HG03457 (cell line): ENCODE measurements around the gene ZNF217.
"Not testable (repeated sequence)": the region's sequence is repeated elsewhere in the genome, so short reads cannot be mapped to it uniquely, and the experiment has no call there.

Experiments
- ATAC-seq: cut with Tn5 transposase; IDR thresholded peaks from one replicate; pipeline ENCODE4 v1.9.1; 2021; ENCODE audit warnings: moderate number of reproducible peaks; ENCODE audit not compliant: unreplicated experiment

ZNF217 gene

DNA sequence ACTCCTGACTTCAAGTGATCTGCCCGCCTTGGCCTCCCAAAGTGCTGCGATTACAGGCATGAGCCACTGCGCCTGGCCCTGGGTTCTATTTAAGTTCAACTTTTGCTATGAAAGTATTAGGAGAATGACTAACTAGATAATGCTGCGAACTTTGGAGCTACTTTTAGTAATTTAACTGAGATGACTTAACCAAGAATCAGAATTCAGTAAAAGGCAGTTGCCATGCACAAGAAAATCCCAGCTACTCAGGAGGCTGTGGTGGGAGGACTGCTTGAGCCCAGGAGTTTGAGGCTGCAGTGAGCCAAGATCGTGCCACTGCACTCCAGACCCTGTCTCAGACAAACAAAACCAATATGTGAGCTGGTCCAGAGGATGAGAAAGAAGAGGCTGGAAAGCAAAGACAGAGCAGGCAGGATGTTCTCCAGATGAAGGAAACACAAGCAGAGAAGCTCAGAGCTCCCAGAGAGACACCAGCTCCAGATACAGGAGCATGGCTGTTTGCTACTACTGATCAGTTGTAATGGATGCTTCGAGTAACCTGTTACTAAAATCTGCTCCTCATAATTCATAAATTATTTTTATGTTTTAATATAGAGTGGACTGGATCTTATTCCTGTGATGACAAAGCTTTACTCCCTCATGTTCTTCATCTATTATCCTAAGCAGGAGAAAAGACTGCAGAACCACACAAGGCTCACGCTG, 23.9 kb downstream of the ZNF217 start:
- ATAC-seq, result no peak

DNA sequence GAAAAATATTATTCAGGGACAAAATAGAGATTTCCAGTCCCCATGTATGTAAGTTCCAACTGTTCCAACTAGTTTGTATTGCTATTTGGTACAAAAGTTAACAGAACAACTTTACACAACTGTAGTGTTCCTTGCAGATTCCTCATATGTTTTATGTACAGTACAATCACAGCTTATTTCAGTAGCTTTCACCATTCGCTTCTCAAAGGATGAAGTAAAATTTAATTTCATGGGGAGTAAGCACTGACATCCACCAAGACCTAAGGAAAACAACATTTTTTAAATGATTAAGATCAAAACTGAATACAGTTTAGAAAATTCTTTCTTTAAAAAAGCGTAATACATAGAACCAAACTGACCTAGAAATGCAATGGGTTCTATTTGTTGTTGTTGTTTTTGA, 24.6 kb downstream of the ZNF217 start:
- ATAC-seq, result no peak

DNA sequence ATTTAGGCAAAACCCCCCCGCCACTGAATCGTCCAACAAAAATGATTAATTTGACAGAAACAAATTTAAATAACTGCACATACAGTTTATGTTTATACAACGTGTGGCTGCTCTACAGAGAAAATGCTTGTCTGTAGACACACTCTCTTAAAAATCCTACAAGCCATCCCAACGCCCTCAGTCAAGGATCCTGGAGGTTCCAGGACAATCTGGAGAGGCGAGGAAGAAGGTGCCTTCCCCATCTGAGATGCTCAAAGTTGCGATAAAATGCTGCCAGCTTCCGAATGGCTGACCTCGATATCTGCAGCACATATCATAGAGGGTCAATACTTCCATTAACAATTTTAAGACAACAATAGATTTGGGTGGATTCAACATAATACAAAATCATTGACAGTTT, 25.3 kb downstream of the ZNF217 start:
- no peak for ATAC-seq

DNA sequence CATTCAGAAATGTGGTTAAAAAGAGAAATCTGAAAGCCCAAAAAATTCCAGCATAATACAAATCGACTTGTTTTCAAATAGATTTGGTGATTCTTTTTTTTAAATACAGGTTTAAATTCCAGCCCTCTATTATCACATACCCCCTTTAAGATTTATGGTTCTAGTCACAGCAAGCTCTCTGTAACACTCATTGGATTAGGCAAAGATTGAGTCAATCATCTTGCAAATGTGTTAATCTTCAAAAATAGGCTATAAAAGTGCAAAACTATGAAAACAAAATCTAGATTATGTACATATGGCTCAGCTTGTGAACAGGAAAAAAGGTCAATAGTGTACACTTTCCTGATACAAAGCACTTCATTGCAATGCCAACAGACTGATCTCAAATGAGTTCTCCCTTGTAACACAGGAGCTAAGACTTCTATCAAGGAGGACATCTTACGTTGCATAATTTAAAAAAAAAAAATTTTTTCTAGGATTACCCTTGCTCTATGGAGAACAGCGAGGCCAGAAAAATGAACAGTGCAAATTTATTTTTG, 26.2 kb downstream of the ZNF217 start:
- ATAC-seq, result no peak

DNA sequence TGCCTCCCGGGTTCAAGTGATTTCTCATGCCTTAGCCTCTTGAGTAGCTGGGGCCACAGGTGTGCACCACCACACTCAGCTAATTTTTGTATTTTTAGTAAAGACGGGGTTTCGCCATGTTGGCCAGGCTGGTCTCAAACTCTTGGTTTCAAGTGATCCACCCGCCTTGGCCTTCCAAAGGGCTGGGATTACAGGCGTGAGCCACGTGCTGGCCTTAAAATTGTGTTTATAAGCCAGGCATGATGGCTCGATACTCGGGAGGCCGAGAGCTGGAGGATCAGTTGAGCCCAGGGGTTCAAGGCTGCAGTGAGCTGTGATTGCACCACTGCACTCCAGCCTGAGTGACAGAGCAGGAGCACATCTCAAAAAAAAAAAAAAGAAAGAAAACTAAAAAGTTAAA, 27.0 kb downstream of the ZNF217 start:
- not testable (repeated sequence) for ATAC-seq

DNA sequence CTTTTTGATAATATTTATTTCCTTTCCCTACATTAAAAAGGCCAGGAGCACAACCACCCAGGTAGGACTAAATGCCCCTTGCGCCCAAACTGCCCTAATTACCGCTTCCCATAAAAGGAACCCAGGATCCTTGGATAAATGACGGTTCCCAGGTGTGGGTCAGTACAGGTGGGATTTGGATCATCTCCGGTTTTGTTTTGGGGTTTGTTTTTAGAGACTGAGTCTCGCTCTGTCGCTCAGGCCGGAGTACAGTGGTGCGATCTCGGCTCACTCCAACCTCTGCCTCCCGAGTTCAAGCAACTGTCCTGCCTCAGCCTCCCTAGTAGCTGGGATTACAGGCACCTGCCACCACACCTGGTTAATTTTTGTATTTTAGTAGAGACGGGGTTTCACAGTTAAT, 28.4 kb downstream of the ZNF217 start:
- ATAC-seq, result no peak

DNA sequence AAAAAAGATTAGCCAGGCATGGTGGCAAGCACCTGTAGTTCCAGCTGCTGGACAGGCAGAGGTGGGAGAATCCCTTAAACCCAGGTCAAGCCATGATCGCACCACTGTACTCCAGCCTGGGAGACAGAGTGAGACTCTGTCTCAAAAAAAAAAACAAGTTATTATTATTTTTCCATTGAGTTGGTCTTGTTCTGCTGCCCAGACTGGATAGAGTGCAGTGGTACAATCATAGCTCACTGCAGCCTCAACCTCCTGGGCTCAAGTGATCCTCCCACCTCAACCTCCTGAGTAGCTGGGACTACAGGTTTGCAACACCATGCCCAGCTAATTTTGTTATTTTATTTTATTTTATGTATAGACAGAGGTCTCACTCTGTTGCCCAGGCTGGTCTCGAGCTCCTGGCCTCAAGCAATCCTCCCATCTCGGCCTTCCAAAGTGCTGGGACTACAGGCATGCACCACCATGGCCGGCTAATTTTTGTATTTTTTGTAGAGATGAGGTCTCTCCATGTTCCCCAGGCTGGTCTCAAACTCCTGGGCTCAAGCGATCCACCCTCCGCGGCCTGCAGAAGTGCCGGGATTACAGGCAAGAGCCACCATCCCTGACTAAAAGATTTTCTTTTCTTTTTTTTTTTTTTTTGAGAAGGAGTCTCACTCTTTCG, 31.4 kb downstream of the ZNF217 start:
- ATAC-seq, result not testable (repeated sequence)

DNA sequence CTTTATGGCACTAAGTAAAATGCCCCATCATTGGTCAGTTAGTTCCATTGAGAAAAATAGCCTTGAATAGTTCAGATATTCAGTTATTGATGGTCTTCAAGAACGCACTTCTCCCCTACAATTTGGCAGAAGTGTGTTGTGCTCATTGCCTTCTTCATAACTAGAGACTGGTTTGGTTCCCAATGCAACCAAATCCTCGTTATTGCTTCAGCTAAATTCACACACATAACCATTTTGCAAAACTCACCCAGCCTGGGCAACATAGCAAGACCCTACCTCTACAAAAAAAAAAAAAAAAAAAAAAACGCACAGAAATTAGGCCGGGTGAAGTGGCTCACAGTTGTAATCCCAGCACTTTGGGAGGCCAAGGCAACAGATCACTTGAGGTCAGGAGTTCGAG, 32.1 kb downstream of the ZNF217 start:
- no peak for ATAC-seq

DNA sequence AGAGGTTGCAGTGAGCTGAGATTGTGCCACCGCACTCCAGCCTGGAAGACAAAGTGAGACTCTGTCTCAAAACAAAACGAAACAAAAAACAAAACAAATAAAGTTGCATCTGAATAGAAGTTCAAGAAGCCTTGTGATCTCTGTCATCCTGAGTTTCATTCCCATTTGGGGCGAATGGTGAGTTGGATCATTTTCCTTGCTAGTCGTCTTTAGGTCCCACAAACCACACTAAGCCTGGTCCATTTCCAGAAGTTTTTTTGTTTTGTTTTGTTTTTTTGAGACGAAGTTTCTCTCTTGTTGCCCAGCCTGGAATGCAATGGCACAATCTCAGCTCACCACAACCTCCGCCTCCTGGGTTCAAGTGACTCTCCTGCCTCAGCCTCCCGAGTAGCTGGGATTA, 33.8 kb downstream of the ZNF217 start:
- ATAC-seq, result no peak

DNA sequence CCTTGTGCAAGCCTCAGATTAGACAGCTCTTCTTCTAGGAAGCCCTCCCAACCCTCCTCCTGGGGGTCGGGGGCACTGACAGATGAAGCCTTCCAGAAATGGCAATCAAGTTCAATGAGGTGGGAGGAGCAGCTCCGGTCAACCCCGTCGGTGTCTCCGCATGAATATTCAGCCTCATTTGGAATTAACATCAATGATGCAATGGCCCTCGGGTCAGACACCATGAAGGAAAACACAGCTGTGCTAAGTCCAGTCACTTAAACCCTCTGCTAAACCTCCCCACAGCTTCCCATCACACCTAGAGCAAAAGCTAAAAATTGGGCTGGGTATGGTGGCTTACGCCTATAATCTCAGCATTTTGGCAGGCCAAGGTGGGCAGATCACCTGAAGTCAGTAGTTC, 36.5 kb downstream of the ZNF217 start:
- ATAC-seq, result no peak

DNA sequence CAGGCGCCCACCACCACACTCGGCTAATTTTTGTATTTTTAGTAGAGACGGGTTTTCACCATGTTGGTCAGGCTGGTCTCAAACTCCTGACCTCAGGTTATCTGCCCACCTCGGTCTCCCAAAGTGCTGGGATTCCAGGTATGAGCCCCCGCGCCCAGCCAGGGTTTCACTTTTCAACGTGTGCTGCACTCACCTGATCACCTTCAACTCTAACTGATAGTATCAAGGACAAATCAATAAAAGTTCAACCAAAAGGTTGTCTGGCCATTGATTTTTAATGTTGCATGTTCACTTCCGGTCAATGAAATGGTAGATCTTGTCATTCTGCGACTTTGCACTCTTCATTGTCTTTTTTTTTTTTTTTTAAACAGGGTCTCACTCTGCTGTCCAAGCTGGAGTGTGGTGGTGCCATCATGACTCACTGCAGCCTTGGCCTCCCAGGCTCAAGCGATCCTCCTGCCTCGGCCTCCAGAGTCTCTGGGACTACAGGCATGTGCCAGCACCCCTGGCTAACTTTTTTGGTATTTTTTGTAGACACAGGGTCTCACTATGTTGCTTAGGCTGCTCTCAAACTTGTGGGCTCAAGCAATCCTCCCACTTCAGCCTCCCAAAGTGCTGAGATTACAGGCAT, 37.3 kb downstream of the ZNF217 start:
- ATAC-seq, result no peak

DNA sequence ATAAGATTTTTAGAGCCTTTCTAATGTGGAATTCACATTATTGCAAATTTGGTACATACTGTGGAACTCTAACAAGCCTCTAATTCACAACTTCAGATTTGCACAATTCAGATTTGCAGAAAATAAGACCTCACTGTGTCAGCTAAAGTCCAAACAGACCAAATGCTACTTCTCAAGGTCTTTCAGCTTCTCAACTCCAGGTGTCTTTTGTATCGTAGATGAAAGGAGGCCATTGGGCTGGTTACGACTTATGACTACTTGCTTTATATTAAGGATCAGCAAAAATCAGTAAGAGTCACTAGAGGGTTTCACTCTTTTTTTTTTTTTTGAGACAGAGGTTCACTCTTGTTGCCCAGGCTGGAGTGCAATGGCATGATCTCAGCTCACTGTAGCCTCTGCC, 37.8 kb downstream of the ZNF217 start:
- no peak for ATAC-seq

DNA sequence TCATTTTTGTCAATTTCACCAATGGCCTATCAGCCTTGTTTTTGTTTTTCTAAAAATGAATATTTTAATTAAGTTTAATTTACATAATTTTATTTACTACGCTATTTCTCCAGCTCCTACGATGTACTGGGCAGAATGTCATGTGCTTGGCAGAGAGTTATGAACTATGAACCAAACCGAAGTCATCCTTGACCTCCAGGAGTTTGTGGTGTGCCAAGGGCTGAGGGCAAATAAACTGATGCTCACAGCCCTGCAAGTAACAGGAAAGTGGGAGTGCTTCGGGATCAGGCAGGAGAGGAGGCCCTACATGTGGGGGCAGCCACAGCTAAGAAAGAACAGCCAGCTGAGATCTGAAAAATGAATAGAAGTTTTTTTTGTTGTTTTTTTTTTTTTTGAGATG, 38.6 kb downstream of the ZNF217 start:
- no peak for ATAC-seq

DNA sequence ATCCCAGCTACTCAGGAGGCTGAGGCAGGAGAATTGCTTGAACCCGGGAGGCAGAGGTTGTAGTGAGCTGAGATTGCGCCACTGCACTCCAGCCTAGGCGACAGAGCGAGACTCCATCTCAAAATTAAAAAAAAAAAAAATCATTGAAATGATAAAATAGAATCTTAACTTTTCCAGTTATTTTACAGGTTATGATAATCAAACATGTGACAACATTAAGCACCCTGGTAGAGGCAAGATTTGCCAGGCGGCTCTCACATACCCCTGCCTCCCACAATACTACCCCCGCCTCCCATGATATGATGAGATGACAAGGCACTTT, 41.1 kb downstream of the ZNF217 start:
- ATAC-seq, result not testable (repeated sequence)

DNA sequence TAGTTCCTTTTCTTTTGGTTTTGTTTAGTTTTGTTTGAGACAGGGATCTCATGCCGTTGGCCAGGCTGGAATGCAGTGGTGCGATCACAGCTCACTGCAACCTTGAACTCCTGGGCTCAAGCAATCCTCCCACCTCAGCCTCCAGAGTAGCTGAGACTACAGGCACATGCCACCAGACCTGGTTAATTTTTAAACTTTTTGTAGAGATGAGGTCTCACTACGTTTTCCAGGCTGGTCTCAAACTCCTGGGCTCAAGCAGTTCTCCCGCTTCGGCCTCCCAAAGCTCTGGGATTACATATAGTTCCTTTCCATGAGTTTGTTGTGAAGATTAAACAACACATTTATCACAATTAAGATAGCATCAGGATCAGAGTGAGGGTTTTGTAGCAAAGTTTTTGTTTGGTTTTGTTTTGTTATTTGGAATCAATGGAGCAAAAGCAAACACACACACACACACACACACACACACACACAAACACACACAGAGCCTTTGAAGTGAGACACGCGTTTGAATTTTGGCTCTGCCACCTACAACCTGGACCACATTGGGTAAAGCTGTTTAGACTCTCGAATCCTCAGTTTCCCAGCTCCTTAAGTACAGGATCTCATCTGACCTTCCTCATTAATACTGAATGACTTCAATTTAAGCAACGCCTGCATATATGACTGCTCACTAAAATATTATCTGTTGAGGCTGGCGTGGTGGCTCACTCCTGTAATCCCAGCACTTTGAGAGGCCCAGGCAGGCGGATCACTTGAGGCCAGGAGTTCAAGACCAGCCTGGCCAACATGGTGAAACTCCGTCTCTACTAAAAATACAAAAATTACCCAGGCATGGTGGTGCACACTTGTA, 41.7 kb downstream of the ZNF217 start:
- not testable (repeated sequence) for ATAC-seq

DNA sequence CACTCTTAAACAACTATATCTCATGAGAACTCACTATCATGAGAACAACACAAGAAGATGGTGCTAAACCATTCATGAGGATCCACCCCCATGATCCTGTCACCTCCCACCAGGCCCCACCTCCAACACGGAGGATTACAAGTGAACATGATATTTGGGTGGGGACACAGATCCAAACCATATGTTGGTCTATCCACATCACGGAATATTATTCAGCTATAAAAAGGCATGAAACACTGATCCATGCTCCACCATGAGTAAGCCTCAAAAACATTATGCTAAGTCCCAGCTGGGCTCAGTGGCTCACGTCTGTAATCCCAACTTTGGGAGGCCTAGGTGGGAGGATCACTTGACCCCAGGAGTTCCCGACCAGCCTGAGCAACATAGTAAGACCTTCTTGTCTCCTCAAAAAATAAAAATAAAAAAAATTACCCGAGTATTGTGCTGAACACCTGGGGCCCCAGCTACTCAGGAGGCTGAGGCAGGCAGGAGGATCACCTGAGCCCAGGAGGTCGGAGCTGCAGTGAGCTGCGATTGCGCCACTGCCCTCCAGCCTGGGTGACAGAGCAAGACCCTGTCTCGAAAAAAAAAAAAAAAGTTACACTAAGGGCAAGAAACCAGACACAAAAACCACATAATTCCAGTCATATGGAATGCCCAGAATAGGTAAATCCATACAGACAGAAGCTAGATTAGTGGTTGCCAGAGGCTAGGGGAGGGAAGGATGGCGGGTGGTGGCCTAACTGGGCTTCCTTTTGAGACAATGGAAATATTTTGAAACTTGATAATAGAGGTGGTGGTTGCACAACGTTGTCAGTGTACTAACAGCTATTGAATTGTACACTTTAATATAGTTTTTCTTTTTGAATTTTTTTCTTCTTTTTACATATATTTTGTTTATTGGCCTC, 43.1 kb downstream of the ZNF217 start:
- ATAC-seq, result no peak

DNA sequence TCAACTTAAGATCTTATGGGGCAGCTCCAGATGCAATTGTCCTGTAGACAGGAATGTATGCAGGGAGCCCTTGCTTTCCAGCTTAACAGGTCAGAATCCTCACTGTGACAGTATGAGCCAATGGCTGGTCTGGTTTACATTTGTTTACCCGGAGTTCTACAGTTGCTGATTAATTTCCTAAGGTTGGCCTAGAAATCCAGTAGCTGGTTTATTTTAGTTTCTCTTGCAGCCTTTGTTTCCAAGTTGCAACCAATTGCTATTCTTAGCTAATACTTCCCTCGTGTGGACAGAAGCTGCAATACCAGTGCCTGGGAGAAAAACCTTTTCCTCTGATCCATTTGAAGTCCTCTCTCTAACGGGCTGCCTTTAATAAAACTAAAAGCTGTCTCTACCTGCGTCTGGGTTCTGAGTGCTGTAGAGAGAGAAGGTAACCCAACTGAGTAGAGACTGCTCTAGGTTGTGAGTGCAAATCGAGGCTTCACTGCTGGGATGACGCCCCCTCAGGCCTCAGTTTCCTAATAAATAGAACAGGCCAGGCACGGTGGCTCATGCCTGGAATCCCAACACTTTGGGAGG, 45.9 kb downstream of the ZNF217 start:
- no peak for ATAC-seq

DNA sequence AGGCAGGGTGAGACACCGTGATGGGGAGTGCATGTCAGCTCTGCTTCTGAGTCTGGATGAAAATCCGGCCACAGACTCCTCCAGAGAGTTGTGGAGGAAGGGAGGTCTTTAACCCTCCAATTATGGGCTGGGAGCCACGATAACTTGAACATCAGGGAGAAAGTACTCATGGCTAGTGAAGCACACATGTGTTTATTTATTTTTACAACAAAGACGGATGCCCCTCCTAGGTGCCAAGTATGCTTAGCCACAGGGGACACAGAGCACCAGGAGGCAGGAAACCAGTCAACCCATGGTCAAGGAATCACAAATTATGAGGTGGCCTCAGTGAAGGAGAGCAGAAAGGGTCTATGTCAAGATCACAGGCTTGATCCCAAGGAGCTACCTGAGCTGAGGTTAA, 54.1 kb downstream of the ZNF217 start:
- no peak for ATAC-seq

DNA sequence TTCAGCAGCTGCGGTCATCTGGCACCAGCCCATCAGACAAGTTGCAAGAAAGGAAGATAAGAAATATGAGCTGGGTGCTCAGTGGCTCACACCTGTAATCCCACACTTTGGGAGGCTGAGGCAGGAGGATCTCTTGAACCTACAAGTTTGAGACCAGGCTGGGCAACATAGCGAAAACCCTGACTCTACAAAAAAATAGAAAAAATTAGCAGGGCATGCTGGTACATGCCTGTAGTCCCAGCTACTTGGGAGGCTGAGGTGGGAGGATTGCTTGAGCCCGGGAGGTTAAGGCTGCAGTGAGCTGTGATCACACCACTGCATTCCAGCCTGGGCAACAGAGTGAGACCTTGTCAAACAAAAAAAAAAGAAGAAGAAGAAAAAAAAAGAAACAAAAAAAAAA, 57.3 kb downstream of the ZNF217 start:
- not testable (repeated sequence) for ATAC-seq

DNA sequence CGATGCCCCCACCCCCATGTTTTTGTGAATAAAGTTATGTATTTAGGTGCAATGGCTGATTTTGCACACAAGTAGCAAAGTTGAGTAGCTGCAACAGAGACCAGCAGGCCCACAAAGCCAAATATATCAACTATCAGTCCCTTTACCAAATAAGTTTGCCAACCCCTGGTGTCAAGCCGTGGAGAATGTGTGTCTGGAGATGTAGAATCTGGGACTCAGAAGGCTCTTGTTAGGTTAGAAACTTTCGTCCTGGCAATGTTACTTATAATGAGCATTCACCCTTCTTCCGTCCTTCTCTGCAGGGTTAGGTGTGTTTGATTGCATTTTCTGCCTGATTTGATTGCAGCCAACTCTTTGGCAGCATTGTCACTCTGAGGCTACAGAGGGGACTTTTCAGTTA, 57.8 kb downstream of the ZNF217 start:
- no peak for ATAC-seq
